Prostate gland (tissue), 2 donors: ENCODE measurements around the gene PRKAA1.
"Not testable (repeated sequence)": the region's sequence is repeated elsewhere in the genome, so short reads cannot be mapped to it uniquely, and the experiment has no call there.

ENCODE experiments used
- POLR2A ChIP-seq: fragments of 450-650 bp; IDR thresholded peaks from one replicate; pipeline ENCODE4 v1.6.1; 2016; ENCODE audit warnings: antibody characterized with exemption, mild to moderate bottlenecking
- POLR2AphosphoS5 ChIP-seq: sonication (generic); formaldehyde crosslinking; IDR thresholded peaks from one replicate; pipeline ENCODE4 v1.6.1; 2017; ENCODE audit warnings: antibody characterized with exemption
- TF ChIP-seq, protein P1 (sequence below), 4 experiments: fragments of 200-600 bp in 2 of 4; fragments of 450-650 bp in 2 of 4; sonication (generic) in 2 of 4; IDR thresholded peaks; 1 replicate in 3 of 4; 2 replicates in 1 of 4; pipeline ENCODE4 v1.5.1; 2016 to 2019; ENCODE audit warnings: antibody characterized with exemption in 4 of 4, mild to moderate bottlenecking in 2 of 4, moderate library complexity in 2 of 4

DNA sequence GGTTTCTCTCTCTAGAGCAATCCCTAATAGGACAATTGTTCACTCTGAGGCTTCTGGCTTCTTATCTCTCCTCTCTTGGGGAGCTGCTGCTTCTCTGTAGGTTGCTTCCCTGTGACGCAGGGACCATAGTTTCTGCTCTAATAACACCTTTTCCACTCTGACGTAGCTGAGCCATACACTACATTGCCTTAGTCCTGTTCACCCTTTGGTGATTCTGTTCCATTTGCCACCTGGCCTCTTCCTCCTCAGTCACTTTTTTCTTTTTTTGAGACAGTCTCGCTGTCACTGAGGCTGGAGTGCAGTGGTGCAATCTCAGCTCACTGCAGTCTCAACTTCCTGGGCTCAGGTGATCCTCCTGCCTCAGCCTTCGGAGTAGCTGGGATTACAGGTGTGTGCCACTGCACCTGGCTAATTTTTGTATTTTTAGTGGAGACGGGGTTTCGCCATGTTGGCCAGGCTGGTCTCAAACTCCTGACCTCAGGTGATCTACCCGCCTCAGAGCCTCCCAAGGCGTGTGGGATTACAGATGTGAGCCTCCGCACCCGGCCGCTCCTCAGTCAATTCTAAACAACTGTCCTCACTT is 27.4 kb upstream of the PRKAA1 start:
- TF ChIP-seq, protein P1, sequence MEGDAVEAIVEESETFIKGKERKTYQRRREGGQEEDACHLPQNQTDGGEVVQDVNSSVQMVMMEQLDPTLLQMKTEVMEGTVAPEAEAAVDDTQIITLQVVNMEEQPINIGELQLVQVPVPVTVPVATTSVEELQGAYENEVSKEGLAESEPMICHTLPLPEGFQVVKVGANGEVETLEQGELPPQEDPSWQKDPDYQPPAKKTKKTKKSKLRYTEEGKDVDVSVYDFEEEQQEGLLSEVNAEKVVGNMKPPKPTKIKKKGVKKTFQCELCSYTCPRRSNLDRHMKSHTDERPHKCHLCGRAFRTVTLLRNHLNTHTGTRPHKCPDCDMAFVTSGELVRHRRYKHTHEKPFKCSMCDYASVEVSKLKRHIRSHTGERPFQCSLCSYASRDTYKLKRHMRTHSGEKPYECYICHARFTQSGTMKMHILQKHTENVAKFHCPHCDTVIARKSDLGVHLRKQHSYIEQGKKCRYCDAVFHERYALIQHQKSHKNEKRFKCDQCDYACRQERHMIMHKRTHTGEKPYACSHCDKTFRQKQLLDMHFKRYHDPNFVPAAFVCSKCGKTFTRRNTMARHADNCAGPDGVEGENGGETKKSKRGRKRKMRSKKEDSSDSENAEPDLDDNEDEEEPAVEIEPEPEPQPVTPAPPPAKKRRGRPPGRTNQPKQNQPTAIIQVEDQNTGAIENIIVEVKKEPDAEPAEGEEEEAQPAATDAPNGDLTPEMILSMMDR (IDR thresholded peaks at IDR 0.05), result not testable (repeated sequence)
- not testable (repeated sequence) for TF ChIP-seq POLR2A, POLR2AphosphoS5
